ENCODE results near the gene DUSP7.
"Not testable (repeated sequence)": the region's sequence is repeated elsewhere in the genome, so short reads cannot be mapped to it uniquely, and the experiment has no call there.

- TF ChIP-seq CTCF (IDR thresholded peaks at IDR 0.05; ENCODE audit: poor library complexity); EZH2 (IDR thresholded peaks at IDR 0.05; ENCODE audit: borderline replicate concordance): not testable (repeated sequence)
Measured at GRCh38 chr3:52043039-52043438, 13.3 kb downstream of the DUSP7 start.

Measured in hepatocyte (in vitro differentiated cells).